HEK293 (cell line): ENCODE results near the gene NAA25.

Experiments
- CTCF ChIA-PET: fragments of 350-600 bp; formaldehyde crosslinking; extraction: SDS; loops from one replicate; lab custom pipeline; 2021; ENCODE audit warnings: antibody characterized with exemption; lab: Yijun Ruan, JAX
- POLR2A ChIA-PET: fragments of 300-600 bp; formaldehyde crosslinking; extraction: SDS; loops from one replicate; lab custom pipeline; 2020; ENCODE audit warnings: antibody characterized with exemption, inconsistent platforms; lab: Yijun Ruan, JAX
- H3K27ac ChIP-seq: fragments of 200-500 bp; sonication (Bioruptor generic); 2 replicates; pipeline ENCODE4 v1.5.1; 2014; ENCODE audit warnings: low read depth, low read length, control low read depth, inconsistent platforms; ENCODE audit errors: extremely low read depth
- H3K36me3 ChIP-seq, 2 experiments: fragments of 200-500 bp in 1 of 2; sonication (Bioruptor generic) in 1 of 2; 1 replicate in 1 of 2; 2 replicates in 1 of 2; pipeline ENCODE4 v1.5.1; 2014 to 2017; ENCODE audit warnings: inconsistent platforms in 2 of 2, low read length in 2 of 2; ENCODE audit not compliant: control insufficient read depth in 2 of 2, insufficient read depth in 1 of 2
- H3K4me1 ChIP-seq: fragments of 200-500 bp; sonication (Bioruptor generic); 2 replicates; pipeline ENCODE4 v1.5.1; 2014; ENCODE audit warnings: mild to moderate bottlenecking, low read length, inconsistent platforms; ENCODE audit not compliant: control insufficient read depth, insufficient read depth
- H3K4me3 ChIP-seq: 2 replicates; pipeline ENCODE4 v1.5.1; 2011; ENCODE audit warnings: low read depth, mild to moderate bottlenecking, control low read depth, low read length, moderate library complexity
- H3K9me3 ChIP-seq: fragments of 200-500 bp; sonication (Bioruptor generic); 2 replicates; pipeline ENCODE4 v1.5.1; 2014; ENCODE audit warnings: low read depth, low read length, inconsistent platforms; ENCODE audit not compliant: control insufficient read depth, insufficient read depth
- BCL11B ChIP-seq: fragments of 450-650 bp; formaldehyde crosslinking; IDR thresholded peaks from 2 replicates; pipeline ENCODE4 v1.5.1; 2016; ENCODE audit warnings: low read depth, missing biosample characterization, missing genetic modification characterization
- CTCF ChIP-seq: fragments of 450-650 bp; formaldehyde crosslinking; IDR thresholded peaks from 2 replicates; pipeline ENCODE4 v1.5.1; 2016; ENCODE audit warnings: missing biosample characterization, missing genetic modification characterization
- HIC1 ChIP-seq: fragments of 450-650 bp; formaldehyde crosslinking; IDR thresholded peaks from 2 replicates; pipeline ENCODE4 v1.5.1; 2016; ENCODE audit warnings: missing biosample characterization, missing genetic modification characterization
- ZBTB44 ChIP-seq: fragments of 450-650 bp; IDR thresholded peaks from 2 replicates; pipeline ENCODE4 v1.5.1; 2018; ENCODE audit warnings: missing biosample characterization, mild to moderate bottlenecking, missing genetic modification characterization
- ZBTB8A ChIP-seq: fragments of 450-650 bp; formaldehyde crosslinking; IDR thresholded peaks from 2 replicates; pipeline ENCODE4 v1.5.1; 2016; ENCODE audit warnings: missing biosample characterization, missing genetic modification characterization
- ZFP37 ChIP-seq: fragments of 450-650 bp; formaldehyde crosslinking; IDR thresholded peaks from 2 replicates; pipeline ENCODE4 v1.5.1; 2016; ENCODE audit warnings: missing biosample characterization, missing genetic modification characterization
- ZFP41 ChIP-seq: fragments of 450-650 bp; formaldehyde crosslinking; IDR thresholded peaks from 2 replicates; pipeline ENCODE4 v1.5.1; 2016; ENCODE audit warnings: missing biosample characterization, missing genetic modification characterization, borderline replicate concordance
- ZNF133 ChIP-seq: fragments of 450-650 bp; formaldehyde crosslinking; IDR thresholded peaks from 2 replicates; pipeline ENCODE4 v1.5.1; 2016; ENCODE audit warnings: missing biosample characterization, missing genetic modification characterization
- ZNF138 ChIP-seq: fragments of 450-650 bp; formaldehyde crosslinking; IDR thresholded peaks from 2 replicates; pipeline ENCODE4 v1.5.1; 2016; ENCODE audit warnings: missing biosample characterization, missing genetic modification characterization, borderline replicate concordance
- ZNF148 ChIP-seq: fragments of 450-650 bp; formaldehyde crosslinking; IDR thresholded peaks from 2 replicates; pipeline ENCODE4 v1.5.0; 2017; ENCODE audit warnings: missing biosample characterization, missing genetic modification characterization, borderline replicate concordance
- ZNF175 ChIP-seq: fragments of 450-650 bp; formaldehyde crosslinking; IDR thresholded peaks from 2 replicates; pipeline ENCODE4 v1.5.1; 2016; ENCODE audit warnings: missing biosample characterization, missing genetic modification characterization
- ZNF184 ChIP-seq: fragments of 450-650 bp; IDR thresholded peaks from 2 replicates; pipeline ENCODE4 v1.5.1; 2018; ENCODE audit warnings: missing biosample characterization, mild to moderate bottlenecking, missing genetic modification characterization
- ZNF202 ChIP-seq: fragments of 450-650 bp; formaldehyde crosslinking; IDR thresholded peaks from 2 replicates; pipeline ENCODE4 v1.5.1; 2016; ENCODE audit warnings: missing biosample characterization, missing genetic modification characterization, borderline replicate concordance
- ZNF518A ChIP-seq: fragments of 450-650 bp; formaldehyde crosslinking; conservative IDR thresholded peaks from 2 replicates; pipeline ENCODE4 v1.5.1; 2016; ENCODE audit warnings: low read depth, missing biosample characterization, missing genetic modification characterization
- ZNF660 ChIP-seq: fragments of 450-650 bp; IDR thresholded peaks from 2 replicates; pipeline ENCODE4 v1.5.1; 2018; ENCODE audit warnings: missing biosample characterization, mild to moderate bottlenecking, missing genetic modification characterization
- ZNF830 ChIP-seq: fragments of 450-650 bp; IDR thresholded peaks from 2 replicates; pipeline ENCODE4 v1.5.0; 2018; ENCODE audit warnings: missing biosample characterization, missing genetic modification characterization, low read depth, mild to moderate bottlenecking, moderate library complexity
- ZSCAN5A ChIP-seq: fragments of 450-650 bp; formaldehyde crosslinking; IDR thresholded peaks from 2 replicates; pipeline ENCODE4 v1.5.1; 2016; ENCODE audit warnings: missing biosample characterization, missing genetic modification characterization

Gene NAA25

GRCh38 chr12:112001576-112001975 lies 107.0 kb downstream of the NAA25 start (continued):
- no peak for TF ChIP-seq ZNF660 (tag by site-specific recombination)

GRCh38 chr12:112000820-112001219 lies 107.8 kb downstream of the NAA25 start:
- CTCF ChIA-PET, result no interaction called here
- Histone ChIP-seq H3K4me1 (peaks cover 11% of the 10 kb centered on the region), H3K9me3 (no peaks in the 10 kb centered on the region), H3K36me3 (no peaks in the 10 kb centered on the region; a peak in 1 of 3 replicates), H3K27ac (no peak overlapping the region), H3K4me3 (no peak overlapping the region)
- POLR2A ChIA-PET, result interaction anchor here (2.6 kb wide), 1 partner anchor 13 kb away, joined by 10 read pairs; the partner anchor contains the start of genes ERP29 and TMEM116
- TF ChIP-seq ZBTB44 (tag by site-specific recombination) (no peak), ZFP37 (tag by site-specific recombination) (no peak), ZBTB8A (tag by site-specific recombination) (no peak), CTCF (tag by site-specific recombination) (no peak), ZNF133 (no peak), ZNF138 (tag by site-specific recombination) (no peak), ZNF148 (no peak), ZFP41 (tag by site-specific recombination) (no peak), HIC1 (tag by site-specific recombination) (no peak), ZNF202 (tag by site-specific recombination) (no peak), BCL11B (tag by site-specific recombination) (no peak), ZSCAN5A (tag by site-specific recombination) (no peak), ZNF175 (tag by site-specific recombination) (no peak), ZNF184 (tag by site-specific recombination) (no peak), ZNF518A (no peak), ZNF830 (tag by site-specific recombination) (no peak)
